IPS DF 6.9 (cell line): ENCODE measurements around the gene SPTY2D1.

Experiments used
- DNase-seq: peaks from one replicate; pipeline ENCODE4 v3.0.0-alpha.2; 2013; ENCODE audit warnings: low read depth, low spot score
- H3K27ac ChIP-seq: one replicate; pipeline ENCODE4 v1.5.1; 2013; ENCODE audit warnings: low read length, control low read depth
- H3K27me3 ChIP-seq: 2 replicates; pipeline ENCODE4 v1.6.1; 2013; ENCODE audit warnings: mild to moderate bottlenecking, low read length; ENCODE audit not compliant: control insufficient read depth, insufficient read depth
- H3K36me3 ChIP-seq: 2 replicates; pipeline ENCODE4 v1.6.1; 2013; ENCODE audit warnings: low read length; ENCODE audit not compliant: control insufficient read depth, insufficient read depth
- H3K4me1 ChIP-seq: 2 replicates; pipeline ENCODE4 v1.6.1; 2013; ENCODE audit warnings: low read length; ENCODE audit not compliant: control insufficient read depth, insufficient read depth
- H3K4me3 ChIP-seq: 2 replicates; pipeline ENCODE4 v1.5.1; 2013; ENCODE audit warnings: mild to moderate bottlenecking, low read length
- H3K9me3 ChIP-seq: 2 replicates; pipeline ENCODE4 v1.6.1; 2013; ENCODE audit warnings: low read length, inconsistent platforms; ENCODE audit not compliant: control insufficient read depth, insufficient read depth
- WGBS: extraction: QIAGEN DNeasy Blood & Tissue Kit; methylation state at CpG from one replicate; pipeline ENCODE4 v1.1.7; 2013; ENCODE audit warnings: mixed read lengths, missing lambda C conversion rate; ENCODE audit not compliant: insufficient read length, insufficient coverage; 5-methylcytosine and 5-hydroxymethylcytosine counted together

Gene SPTY2D1

DNA sequence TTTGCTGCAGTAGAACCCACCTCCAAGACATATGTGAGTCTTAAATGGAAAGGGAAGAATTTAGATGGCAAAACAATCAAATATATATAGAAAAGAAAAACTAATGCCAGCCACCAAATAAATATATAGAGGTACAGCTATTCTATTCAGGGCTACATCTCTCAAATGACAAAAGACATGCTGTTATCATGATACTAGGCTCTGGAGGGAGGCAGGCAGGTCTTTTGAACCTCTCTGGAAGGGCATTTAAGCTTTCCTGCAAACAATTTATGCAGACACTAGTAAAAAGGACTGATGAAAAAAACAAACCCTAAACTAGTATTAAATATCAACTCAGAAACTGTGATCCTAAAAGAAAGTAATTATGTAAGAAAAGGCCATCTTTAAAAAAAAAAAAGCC is 70.0 kb downstream of the SPTY2D1 start:
- no peak overlapping the region for H3K27ac ChIP-seq
- no peaks in the 10 kb centered on the region for H3K27me3 ChIP-seq
- no peaks in the 10 kb centered on the region for H3K9me3 ChIP-seq

DNA sequence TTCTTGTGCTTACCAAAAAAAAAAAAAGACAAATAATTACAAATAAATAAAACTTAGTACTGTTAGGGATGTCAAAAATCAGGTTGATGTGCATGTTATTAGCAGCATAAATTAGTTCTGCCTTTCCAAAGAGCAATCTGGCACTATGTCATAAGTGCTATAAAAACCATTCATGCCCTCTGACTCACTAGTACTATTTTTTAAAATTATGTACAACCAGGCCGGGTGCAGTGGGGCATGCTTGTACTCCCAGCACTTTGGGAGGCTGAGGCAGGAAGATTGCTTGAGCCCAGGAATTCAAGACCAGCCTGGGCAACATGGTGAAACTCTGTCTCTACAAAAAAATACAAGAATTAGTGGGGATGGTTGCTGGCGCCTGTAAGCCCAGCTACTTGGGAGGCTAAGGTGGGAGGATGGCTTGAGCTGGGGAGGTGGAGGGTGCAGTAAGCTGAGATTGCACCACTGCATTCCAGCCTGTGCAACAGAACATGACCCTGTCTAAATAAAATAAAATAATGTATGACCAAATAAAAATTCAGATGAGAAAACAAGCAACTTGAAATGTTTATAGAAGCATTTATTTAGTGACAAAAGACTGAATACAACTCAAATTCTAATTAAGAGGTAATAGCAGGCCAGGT is 70.9 kb downstream of the SPTY2D1 start:
- no peak overlapping the region for H3K4me3 ChIP-seq
- H3K9me3 ChIP-seq: no peaks in the 10 kb centered on the region
- no peaks in the 10 kb centered on the region for H3K36me3 ChIP-seq
- WGBS: no CpG with 5 or more reads among the region's 2 CpGs
- no peaks in the 10 kb centered on the region for H3K4me1 ChIP-seq
- DNase-seq: no peak
- no peaks in the 10 kb centered on the region for H3K27me3 ChIP-seq
- no peak overlapping the region for H3K27ac ChIP-seq

More for the DNA sequence above, 70.0 kb downstream of the SPTY2D1 start:
- no peak overlapping the region for H3K4me3 ChIP-seq
- H3K36me3 ChIP-seq: no peaks in the 10 kb centered on the region
- DNase-seq: no peak
- H3K4me1 ChIP-seq: no peaks in the 10 kb centered on the region
